ENCODE data around the gene HTT. TPM values are rescaled to one million over a fixed set of nuclear protein-coding genes. Genes with fewer than 3 reads are reported as not detected.

Gene HTT
- total RNA-seq, 1 experiment from 2014 or later = 18.4 TPM

DNA sequence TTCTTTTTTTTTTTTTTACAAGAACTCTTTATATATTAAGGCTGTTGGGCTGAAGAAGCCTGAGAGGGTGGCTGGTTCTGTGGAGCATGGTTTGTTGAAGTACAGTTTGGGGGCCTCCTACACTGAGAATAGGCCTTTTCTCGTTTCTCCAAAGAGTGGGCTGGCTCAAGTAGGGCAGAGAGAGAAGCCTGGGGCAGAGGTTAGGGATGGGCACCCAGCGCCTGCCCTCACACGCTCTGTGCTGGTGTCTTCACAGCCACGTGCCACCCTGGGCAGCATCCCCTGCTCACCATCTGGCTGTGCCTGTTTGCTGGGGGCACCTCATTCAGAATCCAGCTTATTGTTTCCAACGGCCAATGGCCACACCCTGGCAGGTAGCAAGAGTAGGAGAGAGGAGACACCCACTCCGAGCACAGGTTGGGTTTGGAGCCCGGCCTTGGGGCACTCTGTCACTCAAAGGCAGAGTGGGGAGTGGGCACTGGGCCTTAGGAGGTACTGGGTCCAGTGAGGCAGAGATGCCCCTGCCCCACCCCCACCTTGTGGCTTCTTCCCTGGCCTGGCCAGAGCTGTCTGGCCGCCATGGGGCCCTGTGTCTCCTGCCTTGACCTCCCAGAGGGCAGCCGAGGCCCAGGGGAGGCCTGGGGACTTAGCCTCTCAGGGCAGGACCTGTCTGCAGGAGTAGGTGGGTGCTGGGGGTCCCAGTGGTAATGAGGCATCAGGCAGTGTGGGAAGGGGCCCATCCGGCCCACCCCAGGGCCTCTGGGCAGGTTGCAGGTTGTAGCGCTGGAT is 177.4 kb downstream of the HTT start:
- Histone ChIP-seq H3K27ac (ENCODE audit: low read length) (no peak overlapping the region), H3K9me3 (ENCODE audit: low read length) (no peaks in the 10 kb centered on the region), H4K20me1 (ENCODE audit: low read length) (no peaks in the 10 kb centered on the region), H3K36me3 (ENCODE audit: low read depth, low read length) (no peaks in the 10 kb centered on the region), H3K9me2 (replicated peaks; ENCODE audit: low read length) (no peaks in the 10 kb centered on the region), H3K4me2 (ENCODE audit: low read length) (no peak overlapping the region), H3K9ac (ENCODE audit: low read length) (no peak overlapping the region), H2AFZ (ENCODE audit: low read length) (no peak overlapping the region), H3K4me3 (ENCODE audit: low read length) (no peak overlapping the region), H3K4me1 (ENCODE audit: insufficient read depth, low read length) (peaks cover 10% of the 10 kb centered on the region), H3K79me2 (ENCODE audit: low read length) (no peaks in the 10 kb centered on the region), H3F3A (ENCODE audit: low read length, unreplicated experiment) (no peaks in the 10 kb centered on the region), H3K27me3 (ENCODE audit: low read length) (no peaks in the 10 kb centered on the region)
- POLR2A ChIA-PET (ENCODE audit: unreplicated experiment) = no interaction called here
- ATAC-seq (no peak), DNase-seq (no peak)
- intact Hi-C loops (cut with micrococcal nuclease) = no loop called here
- TF ChIP-seq, protein P1, sequence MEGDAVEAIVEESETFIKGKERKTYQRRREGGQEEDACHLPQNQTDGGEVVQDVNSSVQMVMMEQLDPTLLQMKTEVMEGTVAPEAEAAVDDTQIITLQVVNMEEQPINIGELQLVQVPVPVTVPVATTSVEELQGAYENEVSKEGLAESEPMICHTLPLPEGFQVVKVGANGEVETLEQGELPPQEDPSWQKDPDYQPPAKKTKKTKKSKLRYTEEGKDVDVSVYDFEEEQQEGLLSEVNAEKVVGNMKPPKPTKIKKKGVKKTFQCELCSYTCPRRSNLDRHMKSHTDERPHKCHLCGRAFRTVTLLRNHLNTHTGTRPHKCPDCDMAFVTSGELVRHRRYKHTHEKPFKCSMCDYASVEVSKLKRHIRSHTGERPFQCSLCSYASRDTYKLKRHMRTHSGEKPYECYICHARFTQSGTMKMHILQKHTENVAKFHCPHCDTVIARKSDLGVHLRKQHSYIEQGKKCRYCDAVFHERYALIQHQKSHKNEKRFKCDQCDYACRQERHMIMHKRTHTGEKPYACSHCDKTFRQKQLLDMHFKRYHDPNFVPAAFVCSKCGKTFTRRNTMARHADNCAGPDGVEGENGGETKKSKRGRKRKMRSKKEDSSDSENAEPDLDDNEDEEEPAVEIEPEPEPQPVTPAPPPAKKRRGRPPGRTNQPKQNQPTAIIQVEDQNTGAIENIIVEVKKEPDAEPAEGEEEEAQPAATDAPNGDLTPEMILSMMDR (conservative IDR thresholded peaks at IDR 0.05; ENCODE audit: low read depth, low read length) = no peak
- no peak for TF ChIP-seq EZH2phosphoT487 (IDR thresholded peaks at IDR 0.05; ENCODE audit: borderline replicate concordance, low read length)
- TF ChIP-seq EZH2 (IDR thresholded peaks at IDR 0.05; ENCODE audit: low read length, unreplicated experiment) = no peak
- CTCF ChIA-PET = no interaction called here
- no TSS peak for BruUV-seq (replicated peaks)

- H3K27ac ChIP-seq (ENCODE audit: low read length) = no peak overlapping the region
- intact Hi-C loops (cut with micrococcal nuclease) = no loop called here
- H3K4me3 ChIP-seq (ENCODE audit: low read length) = no peak overlapping the region
- CTCF ChIA-PET = no interaction called here
- H3K79me2 ChIP-seq (ENCODE audit: low read length) = no peaks in the 10 kb centered on the region
- H3K4me2 ChIP-seq (ENCODE audit: low read length) = no peak overlapping the region
- no TSS peak for BruUV-seq (replicated peaks)
- H3K9me2 ChIP-seq (replicated peaks; ENCODE audit: low read length) = no peaks in the 10 kb centered on the region
- no peak for ATAC-seq
- no peaks in the 10 kb centered on the region for H4K20me1 ChIP-seq (ENCODE audit: low read length)
- no peak overlapping the region for H3K9ac ChIP-seq (ENCODE audit: low read length)
- no peak for TF ChIP-seq EZH2phosphoT487 (IDR thresholded peaks at IDR 0.05; ENCODE audit: borderline replicate concordance, low read length)
- TF ChIP-seq, protein P1 (conservative IDR thresholded peaks at IDR 0.05; ENCODE audit: low read depth, low read length) = no peak
- TF ChIP-seq EZH2 (IDR thresholded peaks at IDR 0.05; ENCODE audit: low read length, unreplicated experiment) = no peak
- H3K27me3 ChIP-seq (ENCODE audit: low read length) = no peaks in the 10 kb centered on the region
- no peaks in the 10 kb centered on the region for H3K36me3 ChIP-seq (ENCODE audit: low read depth, low read length)
- H3K4me1 ChIP-seq (ENCODE audit: insufficient read depth, low read length) = peaks cover 16% of the 10 kb centered on the region
- POLR2A ChIA-PET (ENCODE audit: unreplicated experiment) = no interaction called here
- no peak for DNase-seq
- no peaks in the 10 kb centered on the region for H3F3A ChIP-seq (ENCODE audit: low read length, unreplicated experiment)
- no peaks in the 10 kb centered on the region for H3K9me3 ChIP-seq (ENCODE audit: low read length)
- H2AFZ ChIP-seq (ENCODE audit: low read length) = no peak overlapping the region
Measured at GRCh38 chr4:3252480-3252828, 178.0 kb downstream of the HTT start.

DNA sequence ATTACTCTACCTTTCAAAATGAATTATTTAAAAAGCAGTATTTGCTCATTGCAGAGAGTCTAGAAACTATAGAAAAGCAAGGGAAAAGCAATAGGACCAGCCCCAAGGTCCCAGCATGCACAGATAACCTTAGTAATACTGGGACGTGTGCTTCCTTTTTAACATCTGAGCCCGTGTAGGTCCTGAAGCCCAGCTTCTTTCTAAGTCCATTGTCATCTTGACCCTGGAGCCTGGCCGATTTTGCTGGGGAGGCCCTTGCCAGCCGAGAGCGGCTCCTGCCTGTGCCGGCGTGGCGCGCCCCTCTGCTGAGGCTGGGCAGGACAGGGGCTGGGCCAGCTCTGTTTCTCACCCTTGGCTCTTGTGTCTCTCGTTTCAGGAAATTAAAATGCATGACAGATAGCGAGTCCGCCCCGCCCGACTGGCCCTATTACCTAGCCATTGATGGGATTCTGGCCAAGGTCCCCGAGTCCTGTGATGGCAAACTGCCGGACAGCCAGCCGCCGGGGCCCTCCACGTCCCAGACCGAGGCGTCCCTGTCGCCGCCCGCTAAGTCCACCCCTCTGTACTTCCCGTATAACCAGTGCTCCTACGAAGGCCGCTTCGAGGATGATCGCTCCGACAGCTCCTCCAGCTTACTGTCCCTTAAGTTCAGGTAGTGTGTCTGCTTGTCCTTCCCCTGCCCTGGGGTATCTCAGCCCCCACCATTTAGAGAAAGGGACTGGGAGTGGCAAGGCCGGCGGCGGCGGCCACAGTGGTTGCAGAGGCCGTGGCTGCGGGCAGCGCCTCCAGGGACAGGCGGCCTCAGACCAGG is 178.6 kb downstream of the HTT start:
- H4K20me1 ChIP-seq (ENCODE audit: low read length) = no peaks in the 10 kb centered on the region
- POLR2A ChIA-PET (ENCODE audit: unreplicated experiment) = no interaction called here
- H3F3A ChIP-seq (ENCODE audit: low read length, unreplicated experiment) = no peaks in the 10 kb centered on the region
- ATAC-seq (no peak), DNase-seq (no peak)
- intact Hi-C loops (cut with micrococcal nuclease) = no loop called here
- H3K79me2 ChIP-seq (ENCODE audit: low read length) = no peaks in the 10 kb centered on the region
- no peak overlapping the region for H2AFZ ChIP-seq (ENCODE audit: low read length)
- no peaks in the 10 kb centered on the region for H3K36me3 ChIP-seq (ENCODE audit: low read depth, low read length)
- BruUV-seq (replicated peaks) = no TSS peak
- no peak overlapping the region for H3K9ac ChIP-seq (ENCODE audit: low read length)
- H3K4me3 ChIP-seq (ENCODE audit: low read length) = no peak overlapping the region
- H3K27me3 ChIP-seq (ENCODE audit: low read length) = no peaks in the 10 kb centered on the region
- no peaks in the 10 kb centered on the region for H3K9me3 ChIP-seq (ENCODE audit: low read length)
- CTCF ChIA-PET = no interaction called here
- H3K4me1 ChIP-seq (ENCODE audit: insufficient read depth, low read length) = peaks cover 22% of the 10 kb centered on the region
- H3K4me2 ChIP-seq (ENCODE audit: low read length) = no peak overlapping the region
- no peaks in the 10 kb centered on the region for H3K9me2 ChIP-seq (replicated peaks; ENCODE audit: low read length)
- no peak overlapping the region for H3K27ac ChIP-seq (ENCODE audit: low read length)
- TF ChIP-seq, protein P1 (conservative IDR thresholded peaks at IDR 0.05; ENCODE audit: low read depth, low read length) = no peak
- TF ChIP-seq EZH2 (IDR thresholded peaks at IDR 0.05; ENCODE audit: low read length, unreplicated experiment) (no peak), EZH2phosphoT487 (IDR thresholded peaks at IDR 0.05; ENCODE audit: borderline replicate concordance, low read length) (no peak)
